ENCODE data around the gene CCNQ. TPM values are rescaled to one million over a fixed set of nuclear protein-coding genes. Genes with fewer than 3 reads are reported as not detected.

The CCNQ gene
- total RNA-seq, 2 experiments from 2014 or later, result 13.4 to 15.1 TPM

GRCh38 chrX:153549807-153550206, 49.1 kb downstream of the CCNQ start:
- DNase-seq, result no peak
- Mint-ChIP-seq H3K4me3 (no peak overlapping the region), H3K36me3 (ENCODE audit: low read depth) (no peaks in the 10 kb centered on the region), H3K4me1 (ENCODE audit: low read depth) (no peaks in the 10 kb centered on the region), H3K9me3 (no peaks in the 10 kb centered on the region), H3K27me3 (ENCODE audit: low read depth) (no peaks in the 10 kb centered on the region), H3K27ac (no peak overlapping the region)
- intact Hi-C loops (cut with micrococcal nuclease), result no loop called here
- CTCF ChIA-PET, result no interaction called here

GRCh38 chrX:153549231-153549630, 49.7 kb downstream of the CCNQ start:
- H3K27ac Mint-ChIP-seq, result no peak overlapping the region
- no peaks in the 10 kb centered on the region for H3K27me3 Mint-ChIP-seq (ENCODE audit: low read depth)
- no peaks in the 10 kb centered on the region for H3K9me3 Mint-ChIP-seq
- no peaks in the 10 kb centered on the region for H3K4me1 Mint-ChIP-seq (ENCODE audit: low read depth)
- no peaks in the 10 kb centered on the region for H3K36me3 Mint-ChIP-seq (ENCODE audit: low read depth)
- DNase-seq, result no peak
- H3K4me3 Mint-ChIP-seq, result no peak overlapping the region
- intact Hi-C loops (cut with micrococcal nuclease), result no loop called here
- CTCF ChIA-PET, result no interaction called here

GRCh38 chrX:153547195-153547594, 51.7 kb downstream of the CCNQ start:
- Mint-ChIP-seq H3K27me3 (ENCODE audit: low read depth) (no peaks in the 10 kb centered on the region), H3K36me3 (ENCODE audit: low read depth) (no peaks in the 10 kb centered on the region), H3K4me3 (no peak overlapping the region), H3K27ac (no peak overlapping the region), H3K9me3 (no peaks in the 10 kb centered on the region), H3K4me1 (ENCODE audit: low read depth) (no peaks in the 10 kb centered on the region)
- CTCF ChIA-PET, result no interaction called here
- DNase-seq, result no peak
- intact Hi-C loops (cut with micrococcal nuclease), result no loop called here

- DNase-seq, result no peak
Observed at GRCh38 chrX:153546386-153546785, 52.6 kb downstream of the CCNQ start.

GRCh38 chrX:153544727-153545126, 54.2 kb downstream of the CCNQ start:
- DNase-seq, result no peak
- no peaks in the 10 kb centered on the region for H3K4me1 Mint-ChIP-seq (ENCODE audit: low read depth)
- no peak overlapping the region for H3K4me3 Mint-ChIP-seq
- no peaks in the 10 kb centered on the region for H3K27me3 Mint-ChIP-seq (ENCODE audit: low read depth)
- H3K9me3 Mint-ChIP-seq, result no peaks in the 10 kb centered on the region
- CTCF ChIA-PET, result interaction anchor here (0.7 kb wide), 1 partner anchor 87 kb away, joined by 3 read pairs; no protein-coding TSS in a partner anchor
- intact Hi-C loops (cut with micrococcal nuclease), result no loop called here
- H3K36me3 Mint-ChIP-seq (ENCODE audit: low read depth), result no peaks in the 10 kb centered on the region
- H3K27ac Mint-ChIP-seq, result no peak overlapping the region

More at GRCh38 chrX:153546386-153546785, 52.6 kb downstream of the CCNQ start:
- no peak overlapping the region for H3K4me3 Mint-ChIP-seq
- intact Hi-C loops (cut with micrococcal nuclease), result no loop called here
- H3K36me3 Mint-ChIP-seq (ENCODE audit: low read depth), result no peaks in the 10 kb centered on the region
- H3K4me1 Mint-ChIP-seq (ENCODE audit: low read depth), result no peaks in the 10 kb centered on the region
- no peak overlapping the region for H3K27ac Mint-ChIP-seq
- CTCF ChIA-PET, result no interaction called here
- H3K9me3 Mint-ChIP-seq, result no peaks in the 10 kb centered on the region
- no peaks in the 10 kb centered on the region for H3K27me3 Mint-ChIP-seq (ENCODE audit: low read depth)

GRCh38 chrX:153539979-153540358, 59.0 kb downstream of the CCNQ start:
- DNase-seq, result no peak
- Mint-ChIP-seq H3K27me3 (ENCODE audit: low read depth) (no peaks in the 10 kb centered on the region), H3K4me3 (no peak overlapping the region), H3K36me3 (ENCODE audit: low read depth) (no peaks in the 10 kb centered on the region), H3K4me1 (ENCODE audit: low read depth) (no peaks in the 10 kb centered on the region), H3K27ac (no peak overlapping the region), H3K9me3 (no peaks in the 10 kb centered on the region)
- CTCF ChIA-PET, result interaction anchor here (1.0 to 3.7 kb wide), 21 partner anchors 13 to 598 kb away, joined by 3 to 49 read pairs (median 4); partner anchors contain the start of gene DUSP9
- intact Hi-C loops (cut with micrococcal nuclease), result loop anchor here (1.0 to 2.0 kb wide), 2 partner anchors 109 to 129 kb away; no protein-coding TSS in a partner anchor

- peak; percentile 71 for DNase-seq
- Mint-ChIP-seq H3K9me3 (no peaks in the 10 kb centered on the region), H3K4me1 (ENCODE audit: low read depth) (no peaks in the 10 kb centered on the region), H3K4me3 (no peak overlapping the region), H3K27ac (no peak overlapping the region), H3K36me3 (ENCODE audit: low read depth) (no peaks in the 10 kb centered on the region), H3K27me3 (ENCODE audit: low read depth) (no peaks in the 10 kb centered on the region)
- CTCF ChIA-PET, result interaction anchor here (0.6 to 3.7 kb wide), 28 partner anchors 11 to 597 kb away, joined by 3 to 49 read pairs (median 4); partner anchors contain the start of gene DUSP9
- intact Hi-C loops (cut with micrococcal nuclease), result loop anchor here (1.0 to 2.0 kb wide), 2 partner anchors 110 to 129 kb away; no protein-coding TSS in a partner anchor
Observed at GRCh38 chrX:153539171-153539978, 59.6 kb downstream of the CCNQ start.

GRCh38 chrX:153538424-153538823, 60.5 kb downstream of the CCNQ start:
- H3K9me3 Mint-ChIP-seq, result no peaks in the 10 kb centered on the region
- CTCF ChIA-PET, result interaction anchor here (1.1 to 3.7 kb wide), 7 partner anchors 37 to 132 kb away, joined by 3 to 49 read pairs (median 6); no protein-coding TSS in a partner anchor
- intact Hi-C loops (cut with micrococcal nuclease), result loop anchor here (2.0 kb wide), 1 partner anchor 130 kb away; no protein-coding TSS in a partner anchor
- H3K27me3 Mint-ChIP-seq (ENCODE audit: low read depth), result no peaks in the 10 kb centered on the region
- H3K36me3 Mint-ChIP-seq (ENCODE audit: low read depth), result no peaks in the 10 kb centered on the region
- H3K4me3 Mint-ChIP-seq, result no peak overlapping the region
- DNase-seq, result no peak
- H3K4me1 Mint-ChIP-seq (ENCODE audit: low read depth), result no peaks in the 10 kb centered on the region
- H3K27ac Mint-ChIP-seq, result no peak overlapping the region

Other genes with a start within 250 kb of the CCNQ start
- not detected for gene PNMA6E, start 197.8 kb downstream of the CCNQ start, total RNA-seq
- gene ZFP92, start 187.7 kb downstream of the CCNQ start, total RNA-seq, result under 1 TPM; 0.59 to 0.74 TPM
- 1 to 10 TPM; 1.0 to 1.2 TPM for gene TREX2, start 153.1 kb downstream of the CCNQ start, total RNA-seq
- gene HAUS7, start 128.6 kb downstream of the CCNQ start, total RNA-seq, result 10 to 100 TPM; 63.5 to 68.5 TPM
- gene BGN, start 104.2 kb downstream of the CCNQ start, total RNA-seq, result not detected
- gene ATP2B3, start 81.5 kb downstream of the CCNQ start, total RNA-seq, result not detected
- under 1 TPM in 1 of 2 experiments, not detected in 1; 0.36 TPM for gene DUSP9, start 48.1 kb upstream of the CCNQ start, total RNA-seq
- gene PNCK, start 74.7 kb upstream of the CCNQ start, total RNA-seq, result under 1 TPM; 0.26 to 0.30 TPM
- under 1 TPM; 0.32 to 0.41 TPM for gene SLC6A8, start 88.8 kb upstream of the CCNQ start, total RNA-seq
- 10 to 100 TPM; 69.5 to 71.2 TPM for gene BCAP31, start 125.2 kb upstream of the CCNQ start, total RNA-seq
- gene ABCD1, start 125.7 kb upstream of the CCNQ start, total RNA-seq, result 1 to 10 TPM; 2.5 to 3.4 TPM
- gene PLXNB3, start 165.1 kb upstream of the CCNQ start, total RNA-seq, result under 1 TPM; 0.05 to 0.44 TPM
- not detected for gene SRPK3, start 181.9 kb upstream of the CCNQ start, total RNA-seq
- 10 to 100 TPM; 46.3 to 49.9 TPM for gene IDH3G, start 195.2 kb upstream of the CCNQ start, total RNA-seq
- 100 to 1,000 TPM; 148 to 152 TPM for gene SSR4, start 195.5 kb upstream of the CCNQ start, total RNA-seq
- 1 to 10 TPM in 1 of 2 experiments, under 1 TPM in 1; 0.83 to 1.0 TPM for gene PDZD4, start 231.4 kb upstream of the CCNQ start, total RNA-seq